ENCODE data around the gene PRAMEF10.
"Not testable (repeated sequence)": the region's sequence is repeated elsewhere in the genome, so short reads cannot be mapped to it uniquely, and the experiment has no call there.

The PRAMEF10 gene

GRCh38 chr1:12898170-12898569, at the start of gene PRAMEF10:
Gene PRAMEF10 (minus strand): TSS chr1:12898270. CDS start chr1:12895847, 2,423 bp downstream.
- not testable (repeated sequence) for DNase-seq (ENCODE audit: low read depth in 2 of 2)

- not testable (repeated sequence) for DNase-seq (ENCODE audit: low read depth in 2 of 2)
These were observed 49.4 kb upstream of the PRAMEF10 start, which contains the start of gene PRAMEF6 for GRCh38 chr1:12947480-12947879. Gene PRAMEF6 (minus strand): TSS chr1:12947580. CDS start chr1:12942518, 5,062 bp downstream.

GRCh38 chr1:12924368-12924767, 26.3 kb upstream of the PRAMEF10 start:
- DNase-seq (ENCODE audit: low read depth in 2 of 2) = not testable (repeated sequence)

- DNase-seq (ENCODE audit: low read depth in 2 of 2) = not testable (repeated sequence)
These were observed 23.7 kb upstream of the PRAMEF10 start for GRCh38 chr1:12921749-12922148.

GRCh38 chr1:12916310-12916709, 18.2 kb upstream of the PRAMEF10 start, which contains the start of gene PRAMEF7:
Gene PRAMEF7 (plus strand): TSS chr1:12916610. CDS start chr1:12917693, 1,083 bp downstream.
- DNase-seq (ENCODE audit: low read depth in 2 of 2) = not testable (repeated sequence)

GRCh38 chr1:12903793-12904572, 5.9 kb upstream of the PRAMEF10 start:
- DNase-seq (ENCODE audit: low read depth in 2 of 2) = not testable (repeated sequence)

- not testable (repeated sequence) for DNase-seq (ENCODE audit: low read depth in 2 of 2)
These were observed 1.1 kb upstream of the PRAMEF10 start for GRCh38 chr1:12899186-12899585.

- DNase-seq (ENCODE audit: low read depth in 2 of 2) = not testable (repeated sequence)
These were observed 12.0 kb downstream of the PRAMEF10 start, which contains the start of gene PRAMEF4 for GRCh38 chr1:12886101-12886500. Gene PRAMEF4 (minus strand): TSS chr1:12886201. CDS start chr1:12883394, 2,807 bp downstream.

- DNase-seq (ENCODE audit: low read depth in 2 of 2) = not testable (repeated sequence)
These were observed 19.6 kb downstream of the PRAMEF10 start for GRCh38 chr1:12878453-12878852.

GRCh38 chr1:12863131-12863880, 34.8 kb downstream of the PRAMEF10 start:
- DNase-seq (ENCODE audit: low read depth in 2 of 2) = not testable (repeated sequence)

- not testable (repeated sequence) for DNase-seq (ENCODE audit: low read depth in 2 of 2)
These were observed 41.3 kb downstream of the PRAMEF10 start, which contains the start of gene PRAMEF2 for GRCh38 chr1:12856786-12857185. Gene PRAMEF2 (plus strand): TSS chr1:12857086. CDS start chr1:12859010, 1,924 bp downstream.

GRCh38 chr1:12851779-12852178, 46.3 kb downstream of the PRAMEF10 start:
- no peak for DNase-seq (ENCODE audit: low read depth in 2 of 2)

- not testable (repeated sequence) for DNase-seq (ENCODE audit: low read depth in 2 of 2)
These were observed 49.5 kb downstream of the PRAMEF10 start, which contains the start of gene HNRNPCL1 for GRCh38 chr1:12848620-12849019. Gene HNRNPCL1 (minus strand): TSS chr1:12848720. CDS start chr1:12848289, 431 bp downstream.

All from stimulated activated CD4-positive, alpha-beta T cell treated with anti-CD3 and anti-CD28 coated beads, Interleukin-4, amount 100 ng/mL, for 48 hours (primary cell).